AG04449 (cell line): Measurements from ENCODE around the gene NR1I3.

ENCODE experiments used
- CTCF ChIA-PET: fragments of 350-600 bp; formaldehyde crosslinking; extraction: SDS; loops from one replicate; lab custom pipeline; 2021; ENCODE audit warnings: antibody characterized with exemption; lab: Yijun Ruan, JAX
- POLR2A ChIA-PET: fragments of 400-600, 350-600 bp; formaldehyde crosslinking; extraction: SDS; loops from one replicate; lab custom pipeline; 2020; ENCODE audit warnings: antibody characterized with exemption, inconsistent platforms; lab: Yijun Ruan, JAX
- DNase-seq: peaks from one replicate; pipeline ENCODE4 v3.0.0-alpha.2; 2010; ENCODE audit warnings: low read depth, low spot score
- H3K4me3 ChIP-seq: 2 replicates; pipeline ENCODE4 v1.5.1; 2011; ENCODE audit warnings: low read depth, mild to moderate bottlenecking, control low read depth, low read length
- CTCF ChIP-seq: IDR thresholded peaks from one replicate; pipeline ENCODE4 v1.5.1; 2011; ENCODE audit warnings: mild to moderate bottlenecking, moderate library complexity, low read length, control low read depth, inconsistent platforms; ENCODE audit not compliant: insufficient read depth; ENCODE audit errors: missing control alignments

Gene NR1I3

GRCh38 chr1:161199506-161200139, 38.4 kb downstream of the NR1I3 start:
- POLR2A ChIA-PET, result interaction anchor here (0.8 to 1.7 kb wide), 3 partner anchors 16 to 39 kb away, joined by 3 to 5 read pairs (median 3); partner anchors contain the start of gene FCER1G
- CTCF ChIA-PET, result interaction anchor here (3.2 to 26.1 kb wide), 3 partner anchors 17 to 183 kb away, joined by 16 to 758 read pairs (median 22); partner anchors contain the start of genes APOA2, FCER1G and TOMM40L
- TF ChIP-seq CTCF, result no peak
- DNase-seq, result no peak
- no peak overlapping the region for H3K4me3 ChIP-seq

- CTCF ChIA-PET, result interaction anchor here (1.2 to 26.1 kb wide), 5 partner anchors 16 to 184 kb away, joined by 3 to 758 read pairs (median 16); partner anchors contain the start of genes APOA2, FCER1G and TOMM40L
- no peak for TF ChIP-seq CTCF
- DNase-seq, result peak; percentile 68
- POLR2A ChIA-PET, result interaction anchor here (0.8 to 1.7 kb wide), 7 partner anchors 16 to 40 kb away, joined by 3 to 6 read pairs (median 3); partner anchors contain the start of genes FCER1G and USP21
- peak within 1 kb of the TSS; percentile 58 for H3K4me3 ChIP-seq
Observed at GRCh38 chr1:161198897-161199431, 39.0 kb downstream of the NR1I3 start, which contains the start of gene ADAMTS4. Gene ADAMTS4 (minus strand): TSS chr1:161199054. CDS start chr1:161198627, 427 bp downstream.

- peak overlapping the region; percentile 58 for H3K4me3 ChIP-seq
- peak; percentile 20 for TF ChIP-seq CTCF
- no peak for DNase-seq
- POLR2A ChIA-PET, result interaction anchor here (0.6 to 1.7 kb wide), 8 partner anchors 15 to 39 kb away, joined by 3 to 6 read pairs (median 3); partner anchors contain the start of genes FCER1G and USP21
- CTCF ChIA-PET, result interaction anchor here (1.2 to 26.1 kb wide), 5 partner anchors 16 to 184 kb away, joined by 3 to 758 read pairs (median 16); partner anchors contain the start of genes APOA2, FCER1G and TOMM40L
Observed at GRCh38 chr1:161198194-161198896, 39.7 kb downstream of the NR1I3 start.

- peak overlapping the region; percentile 58 for H3K4me3 ChIP-seq
- TF ChIP-seq CTCF, result no peak
- DNase-seq, result no peak
- ChIA-PET CTCF (interaction anchor here (0.7 to 26.1 kb wide), 8 partner anchors 9 to 185 kb away, joined by 3 to 758 read pairs (median 8); partner anchors contain the start of genes APOA2, FCER1G and TOMM40L), POLR2A (interaction anchor here (0.6 to 1.7 kb wide), 9 partner anchors 14 to 32 kb away, joined by 3 to 6 read pairs (median 4); partner anchors contain the start of genes PPOX and TOMM40L)
Observed at GRCh38 chr1:161197560-161198193, 40.3 kb downstream of the NR1I3 start.

- TF ChIP-seq CTCF, result no peak
- POLR2A ChIA-PET, result interaction anchor here (0.6 to 1.5 kb wide), 6 partner anchors 15 to 36 kb away, joined by 3 to 5 read pairs (median 3); partner anchors contain the start of genes PPOX and TOMM40L
- H3K4me3 ChIP-seq, result peak overlapping the region; percentile 58
- CTCF ChIA-PET, result interaction anchor here (0.7 to 26.1 kb wide), 7 partner anchors 8 to 186 kb away, joined by 3 to 758 read pairs (median 12); partner anchors contain the start of genes APOA2, FCER1G and TOMM40L
- no peak for DNase-seq
Observed at GRCh38 chr1:161196521-161197451, 41.2 kb downstream of the NR1I3 start.
